Hair follicular keratinocyte (primary cell): ENCODE results near the gene CCDC107. TPM values are rescaled to one million over a fixed set of nuclear protein-coding genes. Genes with fewer than 3 reads are reported as not detected.

ENCODE experiments used
- total RNA-seq: library from RNA; depleted of rRNA; stranded (reverse); fragments of >200 nt; gene quantifications from 2 replicates; pipeline ENCODE4 v1.2.3, GENCODE V29; 2015

The CCDC107 gene, protein sequence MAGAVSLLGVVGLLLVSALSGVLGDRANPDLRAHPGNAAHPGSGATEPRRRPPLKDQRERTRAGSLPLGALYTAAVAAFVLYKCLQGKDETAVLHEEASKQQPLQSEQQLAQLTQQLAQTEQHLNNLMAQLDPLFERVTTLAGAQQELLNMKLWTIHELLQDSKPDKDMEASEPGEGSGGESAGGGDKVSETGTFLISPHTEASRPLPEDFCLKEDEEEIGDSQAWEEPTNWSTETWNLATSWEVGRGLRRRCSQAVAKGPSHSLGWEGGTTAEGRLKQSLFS
- 17.2 and 18.8 TPM in 2 replicates for total RNA-seq

DNA sequence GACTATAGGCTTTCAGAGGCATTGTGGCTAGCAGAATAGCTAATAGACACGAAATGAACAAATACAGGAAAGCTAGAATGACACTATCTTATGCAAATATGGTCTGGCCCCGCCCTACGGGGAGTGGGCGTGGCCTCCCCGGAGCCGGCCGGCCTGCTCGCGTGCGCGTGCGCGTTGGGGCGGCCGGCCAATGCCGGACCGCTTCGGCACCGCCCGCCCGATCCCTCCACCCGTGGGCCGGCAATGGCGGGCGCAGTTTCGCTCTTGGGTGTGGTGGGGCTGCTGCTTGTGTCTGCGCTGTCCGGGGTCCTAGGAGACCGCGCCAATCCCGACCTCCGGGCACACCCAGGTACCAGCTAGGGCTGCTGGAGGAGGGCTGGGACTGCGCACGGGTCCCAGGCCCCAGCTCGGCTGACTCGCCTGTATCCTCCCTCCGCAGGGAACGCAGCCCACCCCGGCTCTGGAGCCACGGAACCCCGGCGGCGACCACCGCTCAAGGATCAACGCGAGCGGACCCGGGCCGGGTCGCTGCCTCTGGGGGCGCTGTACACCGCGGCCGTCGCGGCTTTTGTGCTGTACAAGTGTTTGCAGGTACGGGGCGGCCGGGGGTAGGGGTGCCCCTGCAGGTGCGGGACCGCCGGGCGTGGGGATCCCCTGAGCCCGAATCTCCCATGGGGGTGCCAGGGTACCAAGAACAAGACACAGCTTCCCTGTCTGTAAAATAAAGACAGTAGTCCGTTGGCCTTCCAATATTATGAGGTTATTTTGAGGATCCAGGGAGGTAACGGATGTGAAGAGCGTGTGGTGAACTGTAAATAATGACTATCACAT is at the start of gene CCDC107:
Gene CCDC107, plus strand, starts transcription at position 156 of the 831 bp plus-strand sequence. Its CDS starts 88 bp downstream, at position 244.

DNA sequence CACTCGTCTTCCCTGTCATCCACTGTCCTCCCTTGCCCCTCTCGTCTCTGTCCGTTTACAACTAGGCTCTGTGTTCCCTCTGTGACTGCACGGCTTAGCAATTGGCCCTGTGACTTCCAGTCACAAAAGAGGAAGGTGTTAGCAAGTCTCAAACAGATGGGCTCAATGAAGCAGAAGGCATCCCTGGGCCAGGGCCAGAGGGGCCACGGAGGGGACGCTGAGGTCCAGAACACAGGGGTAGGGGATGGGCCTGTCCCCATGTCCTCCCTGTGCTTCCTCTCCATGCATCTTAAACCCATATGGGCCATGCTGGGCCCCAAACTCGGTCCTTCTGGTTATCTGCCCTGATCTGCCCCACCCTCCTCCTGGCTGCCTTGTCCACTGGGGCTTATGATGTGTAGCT is 39.8 kb upstream of the CCDC107 start, which contains the start of gene CD72:
Gene CD72, minus strand, starts transcription at position 89 of the 403 bp plus-strand sequence. CDS start 110 bp downstream, outside the sequence.

GRCh38 chr9:35650341-35651158 is 7.5 kb upstream of the CCDC107 start, which contains the start of gene SIT1:
SIT1 (minus strand) TSS chr9:35650931; CDS start chr9:35650853, 78 bp downstream.

DNA sequence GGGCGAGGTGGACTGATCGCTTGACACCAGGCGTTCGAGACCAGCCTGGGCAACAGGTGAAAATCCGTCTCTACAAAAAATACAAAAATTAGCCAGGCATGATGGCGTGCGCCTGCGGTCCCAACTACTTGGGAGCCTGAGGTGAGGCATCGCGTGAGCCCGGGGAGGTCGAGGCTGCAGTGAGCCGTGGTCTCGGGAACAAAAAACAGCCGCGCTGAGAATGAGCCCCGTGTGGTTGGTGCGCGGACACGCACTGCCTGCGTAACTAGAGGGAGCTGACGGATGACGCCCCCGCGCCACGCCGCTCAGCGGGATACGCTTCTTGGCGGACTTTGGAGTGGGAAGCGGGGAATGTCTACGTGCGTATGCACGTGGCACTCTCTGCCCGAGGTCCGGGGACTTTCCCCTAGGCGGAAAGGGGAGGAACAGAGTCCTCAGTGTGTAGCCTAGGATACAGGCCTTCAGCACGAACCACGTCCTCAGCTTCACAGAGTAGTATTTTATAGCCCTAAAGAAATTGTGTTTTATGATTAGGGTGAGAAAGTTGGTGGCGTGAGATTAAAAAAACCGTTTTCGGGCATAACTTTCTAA is 451 bp upstream of the CCDC107 start, which contains the start of gene RMRP:
Gene RMRP, minus strand, starts transcription at position 474 of the 591 bp plus-strand sequence.

DNA sequence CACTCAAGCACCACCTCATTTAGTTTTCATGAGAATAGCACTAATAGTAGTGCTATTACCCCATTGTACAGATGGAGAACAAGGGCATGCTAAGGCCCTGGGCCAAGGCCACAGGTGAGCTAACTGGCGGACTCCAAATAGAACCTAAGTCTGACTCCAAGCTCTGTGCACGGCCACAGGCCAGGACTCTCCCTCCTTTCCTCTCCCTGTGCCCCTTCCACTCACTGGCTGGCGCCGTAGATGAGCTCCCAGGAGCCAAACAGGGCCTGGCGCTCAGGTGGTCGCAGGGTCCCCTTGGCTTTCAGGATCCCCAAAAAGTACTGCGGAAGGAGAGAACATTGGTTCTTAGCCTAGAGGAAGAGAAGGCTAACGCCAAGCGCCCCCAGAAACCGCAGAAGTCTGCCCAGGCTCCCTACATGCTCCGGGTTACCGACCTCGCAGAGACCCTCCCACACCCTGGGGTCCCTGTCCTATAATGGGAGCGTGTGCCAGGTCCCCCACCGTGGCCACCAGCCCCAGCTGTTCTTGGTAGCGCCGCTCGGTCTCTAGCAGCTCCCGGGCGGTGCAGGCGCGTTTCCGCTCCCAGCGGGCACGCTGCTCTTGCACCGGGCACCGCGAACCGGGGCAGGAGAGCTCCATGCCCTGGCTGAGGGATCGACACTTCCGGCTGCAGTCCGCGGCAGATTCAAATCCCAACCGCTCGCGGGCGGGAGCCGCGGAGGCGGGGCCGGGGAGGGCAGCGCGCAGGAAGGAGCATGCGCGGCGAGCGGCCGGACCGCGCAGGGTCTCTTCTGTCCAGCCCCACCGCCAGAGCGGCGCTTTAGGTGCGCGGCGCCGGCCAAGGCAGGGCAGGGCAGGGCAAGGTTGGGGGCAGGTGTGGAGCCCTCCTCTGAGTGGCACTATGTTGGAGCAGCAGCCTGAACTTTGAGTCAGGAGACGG is 6.7 kb downstream of the CCDC107 start, which contains the start of gene ARHGEF39:
Gene ARHGEF39, minus strand, starts transcription at position 665 of the 940 bp plus-strand sequence. Its CDS starts 26 bp downstream, at position 639.

DNA sequence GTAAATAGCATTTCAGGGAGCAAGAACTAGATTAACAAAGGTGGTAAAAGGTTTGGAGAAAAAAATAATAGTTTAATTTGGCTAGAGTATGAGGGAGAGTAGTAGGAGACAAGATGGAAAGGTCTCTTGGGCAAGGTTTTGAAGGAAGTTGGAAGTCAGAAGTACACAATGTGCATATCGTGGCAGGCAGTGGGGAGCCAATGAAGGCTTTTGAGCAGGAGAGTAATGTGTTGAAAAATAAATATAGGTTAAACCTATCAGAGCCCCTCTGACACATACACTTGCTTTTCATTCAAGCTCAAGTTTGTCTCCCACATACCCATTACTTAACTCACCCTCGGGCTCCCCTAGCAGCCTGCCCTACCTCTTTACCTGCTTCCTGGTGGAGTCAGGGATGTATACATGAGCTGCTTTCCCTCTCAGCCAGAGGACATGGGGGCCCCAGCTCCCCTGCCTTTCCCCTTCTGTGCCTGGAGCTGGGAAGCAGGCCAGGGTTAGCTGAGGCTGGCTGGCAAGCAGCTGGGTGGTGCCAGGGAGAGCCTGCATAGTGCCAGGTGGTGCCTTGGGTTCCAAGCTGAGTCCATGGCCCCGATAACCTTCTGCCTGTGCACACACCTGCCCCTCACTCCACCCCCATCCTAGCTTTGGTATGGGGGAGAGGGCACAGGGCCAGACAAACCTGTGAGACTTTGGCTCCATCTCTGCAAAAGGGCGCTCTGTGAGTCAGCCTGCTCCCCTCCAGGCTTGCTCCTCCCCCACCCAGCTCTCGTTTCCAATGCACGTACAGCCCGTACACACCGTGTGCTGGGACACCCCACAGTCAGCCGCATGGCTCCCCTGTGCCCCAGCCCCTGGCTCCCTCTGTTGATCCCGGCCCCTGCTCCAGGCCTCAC is 15.3 kb downstream of the CCDC107 start, which contains the start of gene CA9:
Gene CA9, plus strand, starts transcription at position 797 of the 893 bp plus-strand sequence. Its CDS starts 32 bp downstream, at position 829.

DNA sequence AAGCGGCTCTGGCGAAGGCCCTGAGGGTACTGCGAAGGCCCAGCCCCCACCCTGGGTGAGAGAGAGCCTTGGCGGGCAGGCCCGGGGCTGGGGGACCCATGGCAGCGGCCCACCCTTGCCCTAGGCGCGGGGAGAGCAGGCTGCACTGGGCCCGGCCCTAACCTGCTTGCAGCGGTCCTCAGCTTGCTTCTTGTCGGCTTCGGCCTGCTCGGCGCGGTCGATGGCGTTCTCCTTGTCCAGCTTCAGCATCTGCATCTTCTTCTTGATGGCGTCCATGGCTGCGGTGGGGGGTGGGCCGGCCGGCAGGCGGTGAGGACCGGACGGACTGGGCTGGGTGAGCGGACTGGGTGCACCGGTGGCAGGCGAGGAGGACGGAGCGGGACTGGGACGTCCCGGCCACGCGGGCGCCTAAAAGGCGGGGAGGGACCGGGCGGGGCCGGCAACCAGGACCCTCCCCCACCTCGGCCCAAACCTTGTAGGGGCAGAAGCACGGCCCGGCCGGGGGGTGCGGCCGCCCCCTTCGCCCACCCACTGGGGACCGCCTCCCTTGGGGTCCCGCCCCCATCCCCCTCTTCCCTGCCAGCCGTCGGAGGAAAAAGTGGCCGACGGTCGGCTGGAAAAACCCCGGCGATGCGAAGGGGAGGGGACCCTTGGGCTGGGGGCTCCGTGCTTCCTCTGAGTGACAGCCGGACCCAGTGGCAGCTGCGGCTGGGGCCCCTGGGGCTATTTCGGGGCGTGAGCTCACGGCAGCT is 31.6 kb downstream of the CCDC107 start, which contains the start of gene TPM2:
Gene TPM2, minus strand, starts transcription at position 384 of the 752 bp plus-strand sequence. Its CDS starts 108 bp downstream, at position 276.

Other genes starting within 250 kb of the CCDC107 start
- gene RUSC2, start 168.2 kb upstream of the CCDC107 start, total RNA-seq, result 12.6 and 15.5 TPM in 2 replicates
- gene TESK1, start 53.0 kb upstream of the CCDC107 start, total RNA-seq, result 13.9 and 24.0 TPM in 2 replicates
- gene CD72, start 39.9 kb upstream of the CCDC107 start, total RNA-seq, result 0.11 and 0.86 TPM in 2 replicates
- not detected in 2 replicates for gene SIT1, start 7.4 kb upstream of the CCDC107 start, total RNA-seq
- 1,205 and 1,810 TPM in 2 replicates for gene RMRP, start 273 bp upstream of the CCDC107 start, total RNA-seq
- gene ARHGEF39, start 6.9 kb downstream of the CCDC107 start, total RNA-seq, result 7.8 and 23.5 TPM in 2 replicates
- gene CA9, start 15.6 kb downstream of the CCDC107 start, total RNA-seq, result 0.23 and 2.1 TPM in 2 replicates
- gene TPM2, start 31.6 kb downstream of the CCDC107 start, total RNA-seq, result 53.1 and 157 TPM in 2 replicates
- gene TLN1, start 73.9 kb downstream of the CCDC107 start, total RNA-seq, result 141 and 149 TPM in 2 replicates
- gene CREB3, start 74.4 kb downstream of the CCDC107 start, total RNA-seq, result 47.2 and 49.3 TPM in 2 replicates
- gene GBA2, start 90.9 kb downstream of the CCDC107 start, total RNA-seq, result 17.4 and 17.6 TPM in 2 replicates
- 13.8 and 19.1 TPM in 2 replicates for gene RGP1, start 91.0 kb downstream of the CCDC107 start, total RNA-seq
- not detected in 2 replicates for gene MSMP, start 96.0 kb downstream of the CCDC107 start, total RNA-seq
- gene NPR2, start 133.3 kb downstream of the CCDC107 start, total RNA-seq, result 6.2 and 14.6 TPM in 2 replicates
- 0.04 TPM in 1 of 2 replicates, not detected in the other for gene SPAG8, start 154.0 kb downstream of the CCDC107 start, total RNA-seq
- gene HINT2, start 156.8 kb downstream of the CCDC107 start, total RNA-seq, result 25.4 and 28.3 TPM in 2 replicates
- gene FAM221B, start 170.4 kb downstream of the CCDC107 start, total RNA-seq, result not detected in 2 replicates
- gene TMEM8B, start 170.9 kb downstream of the CCDC107 start, total RNA-seq, result 1.1 and 3.7 TPM in 2 replicates
- gene OR13J1, start 212.1 kb downstream of the CCDC107 start, total RNA-seq, result not detected in 2 replicates
- 0.68 and 1.0 TPM in 2 replicates for gene HRCT1, start 247.9 kb downstream of the CCDC107 start, total RNA-seq